ENCODE measurements around the gene ARFGEF3.
"Not testable (repeated sequence)": the region's sequence is repeated elsewhere in the genome, so short reads cannot be mapped to it uniquely, and the experiment has no call there.

Gene ARFGEF3

DNA sequence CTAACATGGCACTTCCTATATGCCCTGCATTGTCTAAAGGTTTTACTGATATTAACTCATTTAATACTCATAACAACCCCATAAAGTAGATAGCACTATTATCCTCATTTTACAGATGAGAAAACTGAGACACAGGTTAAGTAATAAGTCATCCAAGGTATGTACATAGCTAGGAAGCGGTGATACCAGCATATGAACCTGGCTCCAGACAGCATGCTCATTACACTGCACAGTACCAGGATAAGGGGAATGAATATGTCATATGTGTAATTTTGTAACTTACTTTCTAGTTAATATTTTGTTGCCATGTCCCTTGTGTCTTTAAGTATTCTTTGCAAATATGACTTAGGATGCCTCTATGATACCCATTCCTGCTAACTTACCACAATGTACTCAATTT, 109.7 kb downstream of the ARFGEF3 start:
- no peak for DNase-seq (ENCODE audit: low read depth in 3 of 3)

DNA sequence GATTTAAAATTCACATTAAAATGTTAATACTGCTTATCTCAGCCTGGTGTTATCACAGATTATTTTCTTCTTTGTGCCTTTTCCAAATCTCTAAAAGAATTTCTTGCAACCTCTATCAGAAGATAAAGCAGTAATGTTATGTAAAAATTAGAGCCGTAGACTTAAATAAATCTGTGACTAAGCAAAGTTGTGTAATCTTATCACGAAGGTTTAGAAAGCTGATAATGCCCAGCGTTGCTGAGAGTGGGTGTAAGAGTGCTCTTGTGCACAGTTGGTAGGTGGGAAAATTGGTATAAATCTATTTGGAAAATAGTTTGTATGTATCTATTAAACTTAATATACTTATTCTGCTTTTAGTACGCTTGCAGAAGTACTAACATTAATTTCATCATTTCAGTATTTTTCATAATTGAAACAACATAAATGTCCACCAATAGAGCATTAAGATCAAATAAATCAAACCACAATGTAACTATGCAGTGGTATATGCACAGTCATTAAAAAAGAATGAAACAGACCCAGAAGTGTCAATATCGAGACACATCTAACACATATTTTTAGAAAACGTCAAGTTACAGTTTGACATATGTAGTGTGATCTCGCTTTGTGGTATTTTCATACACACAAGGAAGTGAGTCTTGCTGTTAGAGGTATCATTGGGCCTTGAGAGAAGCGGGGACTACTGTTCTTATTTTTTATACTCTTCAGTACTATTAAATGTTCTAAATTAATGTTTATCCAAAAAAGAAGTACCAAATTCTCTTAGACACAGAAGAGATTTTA, 111.0 kb downstream of the ARFGEF3 start:
- no peak for DNase-seq (ENCODE audit: low read depth in 3 of 3)

DNA sequence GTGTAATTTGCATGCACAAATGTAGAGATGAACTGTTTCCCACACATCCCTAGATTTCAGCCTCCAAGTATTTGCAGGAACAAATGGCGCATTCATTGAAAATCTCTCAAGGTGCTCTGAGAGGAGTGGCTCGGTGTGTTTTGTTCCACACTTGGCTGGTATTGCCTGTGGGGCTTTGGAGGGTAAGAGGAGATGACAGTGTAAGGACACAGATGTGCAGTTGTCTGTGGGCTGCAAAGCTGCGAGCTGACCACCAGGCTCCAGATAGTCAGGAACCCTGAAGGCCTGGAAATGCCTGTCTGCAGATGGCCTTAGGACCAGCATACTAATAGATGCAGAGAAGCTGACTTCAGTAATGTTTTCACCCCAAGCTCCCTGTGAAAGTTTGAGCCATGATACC, 114.2 kb downstream of the ARFGEF3 start:
- DNase-seq (ENCODE audit: low read depth in 3 of 3), result no peak

DNA sequence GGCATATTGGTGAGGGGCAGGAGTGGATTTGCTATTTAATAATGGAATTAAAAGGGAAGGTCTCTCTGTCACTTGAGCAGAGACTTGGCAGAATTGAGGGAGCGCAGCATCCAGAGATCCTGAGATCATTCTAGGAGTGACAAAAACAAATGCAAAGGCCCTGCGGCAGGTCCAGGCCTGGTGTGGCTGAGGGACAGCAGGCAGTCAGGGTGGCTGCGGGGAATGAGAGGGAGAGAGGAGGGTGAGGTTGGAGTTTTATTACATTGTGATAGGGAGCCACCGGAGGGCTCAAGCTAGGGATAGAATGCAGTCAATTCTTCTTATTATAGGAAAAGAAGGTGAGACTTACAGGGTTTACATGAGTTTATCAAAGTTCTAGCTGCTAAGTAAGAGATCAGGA, 116.1 kb downstream of the ARFGEF3 start:
- no peak for DNase-seq (ENCODE audit: low read depth in 3 of 3)

DNA sequence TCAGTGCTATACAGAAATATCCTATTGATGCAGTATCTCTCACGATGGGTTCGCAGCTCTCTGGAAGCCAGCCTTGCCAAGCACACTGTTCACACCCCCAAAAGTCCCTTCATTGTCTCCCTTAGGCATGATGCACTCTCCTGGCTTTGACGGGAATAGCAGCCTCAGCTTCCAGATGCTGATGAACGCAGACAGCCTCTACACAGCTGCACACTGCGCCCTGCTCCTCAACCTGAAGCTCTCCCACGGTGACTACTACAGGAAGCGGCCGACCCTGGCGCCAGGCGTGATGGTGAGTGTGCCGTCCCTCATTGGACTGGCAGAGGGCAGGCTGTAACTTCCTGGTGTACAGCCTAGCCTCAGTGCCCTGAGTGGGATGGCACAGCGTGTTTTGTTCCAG, 116.6 kb downstream of the ARFGEF3 start:
- no peak for DNase-seq (ENCODE audit: low read depth in 3 of 3)

DNA sequence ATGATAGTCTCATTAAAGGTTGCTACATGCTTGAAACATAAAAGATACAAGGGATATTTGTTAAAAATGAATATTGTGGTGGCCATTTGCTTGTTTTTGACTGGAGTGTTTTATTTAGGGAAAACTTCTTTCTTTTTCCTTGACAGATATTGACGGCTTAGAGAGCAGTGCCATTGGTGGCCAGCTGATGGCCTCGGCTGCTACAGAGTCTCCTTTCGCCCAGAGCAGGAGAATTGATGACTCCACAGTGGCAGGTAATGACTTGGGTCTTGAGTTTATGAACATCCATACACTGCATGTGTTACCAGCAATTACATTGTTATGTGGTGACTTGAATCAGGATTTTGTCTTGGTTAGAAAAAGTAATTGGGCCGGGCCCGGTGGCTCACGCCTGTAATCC, 124.1 kb downstream of the ARFGEF3 start:
- DNase-seq (ENCODE audit: low read depth in 3 of 3), result no peak

DNA sequence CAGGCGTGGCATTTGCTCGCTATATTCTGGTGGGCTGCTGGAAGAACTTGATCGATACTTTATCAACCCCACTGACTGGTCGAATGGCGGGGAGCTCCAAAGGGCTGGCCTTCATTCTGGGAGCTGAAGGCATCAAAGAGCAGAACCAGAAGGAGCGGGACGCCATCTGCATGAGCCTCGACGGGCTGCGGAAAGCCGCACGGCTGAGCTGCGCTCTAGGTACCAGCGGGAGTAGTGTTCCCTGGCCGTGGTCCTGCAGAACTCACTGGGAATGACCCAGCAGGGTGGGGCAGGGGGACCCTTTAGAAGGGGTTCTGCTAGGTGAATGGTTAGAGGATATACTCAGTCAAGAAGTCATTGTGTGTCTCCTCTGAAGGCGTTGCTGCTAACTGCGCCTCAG, 125.0 kb downstream of the ARFGEF3 start:
- no peak for DNase-seq (ENCODE audit: low read depth in 3 of 3)

DNA sequence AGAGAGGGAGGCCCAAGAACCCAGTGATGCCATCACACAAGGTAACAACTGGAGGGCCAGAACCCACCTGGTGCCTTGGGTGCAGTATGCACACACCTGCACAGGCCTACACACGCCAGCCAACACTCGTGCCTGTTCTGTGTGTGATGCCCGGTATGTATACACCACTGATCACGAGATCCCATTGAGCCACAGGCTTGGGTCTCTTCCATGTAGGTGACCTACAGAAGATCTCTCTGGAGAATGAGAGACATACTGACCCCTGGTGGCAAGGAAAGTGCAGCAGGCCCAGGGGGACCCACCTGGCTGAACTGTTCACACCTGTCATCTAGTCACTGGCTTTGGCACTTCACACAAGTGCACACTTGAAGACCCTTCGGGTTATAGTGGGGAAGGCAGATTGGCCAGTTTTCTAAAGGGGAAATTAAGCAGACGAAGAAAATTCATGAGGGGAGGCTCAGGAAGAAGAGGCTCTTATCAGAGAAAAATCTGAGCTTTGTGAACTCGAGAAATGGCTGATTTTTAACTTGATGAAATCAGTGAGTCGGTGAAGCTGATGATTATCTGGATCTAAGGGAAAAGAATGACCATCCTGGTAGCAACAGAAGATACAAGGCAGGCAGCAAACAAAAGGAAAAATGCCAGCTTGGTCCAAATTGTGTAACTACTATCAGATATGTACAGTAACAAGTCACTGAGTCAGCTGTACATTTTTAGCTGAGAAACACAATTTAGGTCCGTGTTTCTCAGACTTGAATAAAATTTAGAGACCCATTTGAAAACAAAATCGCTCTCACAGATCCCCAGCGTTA, 125.6 kb downstream of the ARFGEF3 start:
- peak in 2 of 3 experiments; percentile 8 to 18 for DNase-seq (ENCODE audit: low read depth in 3 of 3)

DNA sequence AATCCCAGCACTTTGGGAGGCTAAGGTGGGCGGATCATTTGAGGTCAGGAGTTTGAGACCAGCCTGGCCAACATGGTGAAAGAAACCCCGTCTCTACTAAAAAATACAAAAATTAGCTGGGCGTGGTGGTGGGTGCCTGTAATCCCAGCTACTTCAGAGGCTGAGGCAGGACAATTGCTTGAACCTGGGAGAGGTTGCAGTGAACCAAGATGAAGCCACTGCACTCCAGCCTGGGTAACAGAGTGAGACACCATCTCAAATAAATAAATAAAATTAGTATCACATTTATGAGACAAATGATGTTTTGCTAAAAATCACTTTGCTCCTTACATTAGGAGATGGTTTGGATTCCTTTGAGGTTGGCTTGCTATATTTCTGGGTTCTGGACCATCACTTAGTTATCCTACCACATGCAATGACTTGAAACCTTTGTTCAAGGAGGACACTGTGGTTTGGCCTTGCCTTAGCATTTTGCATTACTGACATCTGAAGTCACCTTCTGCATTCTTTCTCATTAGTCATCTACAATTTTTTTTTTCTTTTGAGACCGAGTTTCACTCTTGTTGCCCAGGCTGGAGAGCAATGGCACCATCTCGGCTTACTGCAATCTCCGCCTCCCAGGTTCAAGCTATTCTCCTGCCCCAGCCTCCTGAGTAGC, 126.8 kb downstream of the ARFGEF3 start:
- DNase-seq (ENCODE audit: low read depth in 3 of 3), result not testable (repeated sequence)

DNA sequence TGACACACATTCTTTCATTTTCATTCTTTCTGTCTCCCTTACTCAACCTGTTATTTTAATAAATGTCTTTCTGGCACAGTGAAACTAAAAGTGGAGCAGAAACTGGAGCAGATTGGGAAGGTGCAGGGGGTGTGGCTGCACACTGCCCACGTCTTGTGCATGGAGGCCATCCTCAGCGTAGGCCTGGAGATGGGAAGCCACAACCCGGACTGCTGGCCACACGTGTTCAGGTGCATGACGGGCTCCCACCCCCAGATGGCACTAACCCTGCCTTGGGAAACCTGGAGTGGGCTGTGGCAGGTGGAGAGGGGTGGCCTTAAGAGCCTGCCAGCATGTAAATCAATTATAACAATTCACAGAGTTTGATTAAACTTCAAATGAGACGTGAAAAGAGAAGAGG, 128.0 kb downstream of the ARFGEF3 start:
- no peak for DNase-seq (ENCODE audit: low read depth in 3 of 3)

DNA sequence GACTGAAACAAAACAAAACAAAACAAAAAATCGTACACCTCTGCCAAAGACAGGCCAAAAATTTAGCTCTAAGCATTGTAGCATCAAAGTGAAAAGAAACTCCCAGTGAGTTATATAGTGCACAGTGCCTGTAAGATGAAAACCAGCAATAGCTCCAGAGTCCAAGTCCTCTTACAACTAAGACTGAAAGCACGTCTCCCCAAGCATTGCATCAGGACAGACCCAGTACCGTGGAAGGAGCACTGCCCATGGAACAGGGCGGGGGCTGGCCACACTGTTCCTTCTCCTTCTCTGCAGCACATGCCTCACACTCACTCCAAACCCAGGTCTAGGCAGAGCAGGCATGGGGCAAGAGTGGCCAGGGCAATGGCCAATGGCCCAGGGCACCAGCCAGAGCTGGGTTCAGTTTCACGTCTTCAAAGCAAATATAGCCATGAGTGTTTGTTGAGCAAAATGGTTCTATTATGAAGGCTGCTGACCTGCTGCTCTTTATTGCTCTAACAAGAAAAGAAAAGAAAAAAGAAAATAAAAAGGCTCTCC, 128.8 kb downstream of the ARFGEF3 start:
- no peak for DNase-seq (ENCODE audit: low read depth in 3 of 3)

DNA sequence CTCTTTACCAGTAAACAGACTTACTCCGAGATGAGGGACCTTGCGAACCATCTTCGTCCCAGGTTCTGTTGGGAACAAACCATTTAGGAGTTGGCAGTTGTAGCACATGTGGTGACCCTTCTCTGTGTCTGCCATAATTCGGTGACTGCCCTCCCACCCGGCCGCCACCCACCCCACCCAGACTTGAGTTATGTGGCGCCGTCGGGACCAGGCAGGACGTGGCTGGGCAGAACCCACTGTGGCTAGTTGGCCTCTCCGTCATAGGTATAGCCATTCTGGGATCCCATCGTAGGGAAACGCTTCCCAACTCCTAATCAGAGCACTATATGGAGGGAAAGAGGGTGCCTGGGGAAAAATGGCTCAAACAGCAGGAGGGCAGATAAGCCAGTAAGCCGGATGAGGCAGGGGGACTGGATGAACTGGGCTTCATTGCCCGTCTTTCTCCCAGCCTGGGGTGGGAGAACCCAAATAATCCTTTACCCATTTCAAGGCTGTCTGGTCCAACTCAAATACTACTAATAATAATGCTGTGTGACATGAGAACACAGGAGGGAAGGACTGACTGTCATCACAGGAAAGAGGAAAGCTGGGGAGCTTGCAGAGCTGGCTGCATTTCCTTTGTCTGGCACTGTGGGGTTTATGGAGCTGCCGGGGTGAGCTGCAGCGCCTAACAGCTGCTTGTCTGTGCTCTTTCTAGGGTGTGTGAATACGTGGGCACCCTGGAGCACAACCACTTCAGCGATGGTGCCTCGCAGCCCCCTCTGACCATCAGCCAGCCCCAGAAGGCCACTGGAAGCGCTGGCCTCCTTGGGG, 129.5 kb downstream of the ARFGEF3 start:
- DNase-seq (ENCODE audit: low read depth in 3 of 3), result no peak

DNA sequence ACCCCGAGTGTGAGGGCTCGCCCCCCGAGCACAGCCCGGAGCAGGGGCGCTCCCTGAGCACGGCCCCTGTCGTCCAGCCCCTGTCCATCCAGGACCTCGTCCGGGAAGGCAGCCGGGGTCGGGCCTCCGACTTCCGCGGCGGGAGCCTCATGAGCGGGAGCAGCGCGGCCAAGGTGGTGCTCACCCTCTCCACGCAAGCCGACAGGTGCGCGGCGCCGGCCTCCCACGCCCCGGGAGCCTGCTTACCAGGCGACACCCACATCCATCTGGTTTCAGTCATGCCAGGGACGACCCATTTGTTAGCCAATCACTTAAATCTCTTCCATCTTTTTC, 130.1 kb downstream of the ARFGEF3 start:
- no peak for DNase-seq (ENCODE audit: low read depth in 3 of 3)

DNA sequence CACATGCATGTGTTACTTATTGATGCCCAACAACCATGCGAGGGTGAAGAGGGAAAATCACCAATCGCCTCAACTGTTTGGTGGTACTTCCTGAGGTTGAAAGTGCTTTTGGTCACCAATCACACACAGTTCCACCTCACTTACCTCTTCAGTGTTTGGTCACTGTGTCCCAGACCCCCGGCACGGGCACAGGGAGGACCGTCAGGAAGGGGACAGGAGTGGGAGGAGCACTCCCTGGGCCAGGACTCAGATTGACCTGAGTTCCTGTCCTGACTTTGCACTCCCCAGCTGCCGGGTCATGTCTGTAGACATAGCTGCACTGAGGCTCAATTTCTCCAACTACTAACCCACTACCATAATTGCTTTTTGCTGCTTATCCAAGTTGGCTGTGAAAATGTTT, 130.7 kb downstream of the ARFGEF3 start:
- no peak for DNase-seq (ENCODE audit: low read depth in 3 of 3)

DNA sequence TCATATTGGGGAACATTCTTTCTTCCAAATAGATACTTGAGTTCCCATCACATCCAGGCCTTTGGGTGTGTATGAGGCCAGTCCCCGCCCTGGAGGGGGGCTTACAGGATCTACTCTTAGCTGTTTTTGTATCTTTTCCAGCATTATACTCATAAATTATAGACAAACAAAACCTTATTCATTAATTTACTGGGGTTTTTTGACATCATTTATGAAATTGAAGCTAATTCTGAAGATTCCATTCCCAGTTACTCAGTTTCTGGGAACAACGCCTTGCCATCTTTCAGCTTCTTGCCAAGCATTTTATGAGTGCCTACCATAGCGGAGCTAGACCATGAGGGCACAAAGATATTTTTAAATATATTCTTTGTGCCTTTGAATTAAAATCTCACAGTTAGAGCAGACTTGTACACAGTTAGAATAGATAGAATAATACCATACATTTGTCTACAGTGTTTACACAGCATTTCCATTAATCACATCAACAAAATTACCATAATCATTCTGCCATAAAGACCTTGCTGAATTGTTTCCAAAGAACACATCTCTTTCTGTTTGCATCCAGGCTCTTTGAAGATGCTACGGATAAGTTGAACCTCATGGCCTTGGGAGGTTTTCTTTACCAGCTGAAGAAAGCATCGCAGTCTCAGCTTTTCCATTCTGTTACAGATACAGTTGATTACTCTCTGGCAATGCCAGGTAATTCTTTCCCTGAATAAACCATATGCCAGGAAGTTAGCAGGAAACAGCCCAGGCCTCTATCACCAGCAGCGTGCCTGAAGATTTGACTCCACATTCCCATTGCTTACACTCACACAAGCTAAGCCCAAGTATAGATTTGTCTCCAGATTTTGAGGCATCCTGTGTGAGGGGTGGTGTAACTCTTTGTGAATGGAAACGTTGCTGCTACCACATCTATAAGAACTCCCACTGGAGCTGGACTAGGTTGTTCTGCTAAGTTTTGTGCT, 132.0 kb downstream of the ARFGEF3 start:
- no peak for DNase-seq (ENCODE audit: low read depth in 3 of 3)

DNA sequence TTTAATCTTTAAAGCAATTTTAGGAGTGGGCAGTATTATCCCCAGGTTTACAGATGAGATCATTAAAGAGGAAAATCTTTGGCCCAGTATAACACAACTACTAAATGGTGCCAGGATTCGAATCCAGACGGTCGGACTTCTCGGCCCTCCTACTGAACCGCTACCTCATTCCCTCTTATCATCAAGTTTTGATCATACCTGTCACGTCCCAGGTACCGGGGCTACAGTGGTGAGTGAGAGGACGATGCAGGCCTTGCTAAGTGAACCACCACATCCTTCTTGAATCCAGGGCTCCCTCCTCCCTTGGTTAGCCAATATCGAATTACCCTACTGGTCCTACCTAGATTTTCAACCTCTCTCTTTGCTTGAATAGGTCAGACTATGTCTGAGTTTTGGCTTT, 134.6 kb downstream of the ARFGEF3 start:
- no peak for DNase-seq (ENCODE audit: low read depth in 3 of 3)

DNA sequence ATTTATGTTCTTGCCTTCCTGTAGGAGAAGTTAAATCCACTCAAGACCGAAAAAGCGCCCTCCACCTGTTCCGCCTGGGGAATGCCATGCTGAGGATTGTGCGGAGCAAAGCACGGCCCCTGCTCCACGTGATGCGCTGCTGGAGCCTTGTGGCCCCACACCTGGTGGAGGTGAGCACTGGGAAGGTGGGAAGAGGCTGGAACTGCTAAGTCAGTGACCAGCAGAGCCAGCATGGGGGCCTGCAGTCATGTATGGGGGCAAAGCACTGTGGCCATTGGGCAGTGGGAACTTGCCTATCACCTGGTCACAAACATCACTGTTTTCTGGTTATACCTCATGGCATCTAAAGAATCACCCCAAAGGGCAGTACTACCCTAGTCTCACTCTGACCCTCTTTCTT, 135.0 kb downstream of the ARFGEF3 start:
- DNase-seq (ENCODE audit: low read depth in 3 of 3), result no peak

DNA sequence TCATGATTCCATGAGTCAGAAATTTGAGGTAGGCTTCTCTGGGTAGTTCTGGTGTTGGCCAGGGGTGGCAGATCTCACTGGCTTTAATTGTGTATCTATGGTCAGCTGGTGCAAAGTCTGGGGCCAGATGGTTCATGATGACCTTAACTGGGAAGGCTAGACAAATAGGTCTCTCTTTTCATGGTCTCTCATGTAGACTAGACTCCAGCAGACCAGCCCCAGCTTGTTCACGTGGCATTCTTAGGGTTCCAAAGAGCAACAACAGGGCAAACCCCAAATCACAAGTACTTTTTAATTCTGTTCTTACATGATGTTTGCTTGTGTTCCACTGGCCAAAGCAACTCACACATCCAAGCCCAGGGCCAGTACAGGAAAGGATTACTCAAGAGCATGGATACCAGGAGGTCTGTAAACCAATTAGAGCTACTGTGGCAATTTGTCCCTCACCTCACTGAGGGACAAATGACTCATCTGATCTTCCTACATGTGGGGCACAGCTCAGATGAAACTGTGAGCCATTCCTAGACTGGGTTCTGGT, 136.1 kb downstream of the ARFGEF3 start:
- no peak for DNase-seq (ENCODE audit: low read depth in 3 of 3)

DNA sequence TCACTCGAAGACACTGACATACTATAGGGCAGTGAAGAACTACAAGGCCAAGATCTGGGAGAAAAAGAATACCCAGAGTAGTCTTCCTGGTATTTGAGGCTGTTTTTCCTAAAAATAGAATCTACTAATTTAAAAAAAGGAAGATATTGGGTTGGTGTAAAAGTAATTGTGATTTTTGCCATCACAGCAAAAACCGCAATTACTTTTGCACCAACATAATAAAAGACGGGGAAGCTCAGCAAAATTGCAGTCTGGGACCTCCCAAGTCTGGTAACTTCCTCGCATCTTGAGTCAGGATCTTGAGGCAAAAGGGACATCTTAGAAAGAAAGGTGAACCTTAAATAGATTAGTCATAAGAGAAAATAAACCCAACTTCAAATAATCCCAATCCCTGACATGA, 138.7 kb downstream of the ARFGEF3 start:
- DNase-seq (ENCODE audit: low read depth in 3 of 3), result no peak

DNA sequence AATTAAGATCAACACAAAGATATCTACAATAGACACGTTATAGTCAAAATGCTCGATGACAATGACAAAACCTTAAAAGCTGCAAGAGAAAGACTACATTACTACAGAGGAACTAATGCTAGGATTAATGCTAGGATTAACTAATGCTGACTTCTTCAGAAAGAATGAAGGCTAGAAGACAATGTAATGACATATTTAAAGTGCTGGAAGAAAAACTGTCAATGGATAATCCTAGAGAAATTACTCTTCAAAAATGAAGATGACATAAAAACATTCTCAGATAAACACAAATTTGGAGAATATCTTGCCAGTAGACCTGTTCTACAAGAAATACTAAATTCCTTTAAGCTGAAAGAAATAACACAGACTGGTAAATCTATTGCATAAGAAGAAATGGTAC, 140.8 kb downstream of the ARFGEF3 start:
- no peak for DNase-seq (ENCODE audit: low read depth in 3 of 3)

Data from stimulated activated CD4-positive, alpha-beta T cell treated with anti-CD3 and anti-CD28 coated beads, TNF-alpha, amount 100 ng/mL, for 4 hours (primary cell).